NCI-H2107 treated with DMSO at 0.1 percent for 48 hours (cell line): ENCODE measurements around the gene AK9.

Experiments used
- DNase-seq: peaks from one replicate; lab custom pipeline; 2025; ENCODE audit not compliant: unreplicated experiment; lab: John Stamatoyannopoulos, UW

The AK9 gene

GRCh38 chr6:109696355-109696754 lies 5.4 kb upstream of the AK9 start:
- no peak for DNase-seq

GRCh38 chr6:109695468-109695867 lies 4.5 kb upstream of the AK9 start:
- no peak for DNase-seq

- no peak for DNase-seq
Measured at GRCh38 chr6:109693111-109693510, 2.1 kb upstream of the AK9 start.

- peak; percentile 73 for DNase-seq
Measured at GRCh38 chr6:109690373-109690736, 647 bp downstream of the AK9 start.

GRCh38 chr6:109687271-109687761 lies 3.7 kb downstream of the AK9 start:
- DNase-seq: no peak

GRCh38 chr6:109686566-109687265 lies 4.3 kb downstream of the AK9 start:
- DNase-seq: no peak

- DNase-seq: peak; percentile 39
Measured at GRCh38 chr6:109678661-109679505, 12.1 kb downstream of the AK9 start.

GRCh38 chr6:109678240-109678639 lies 12.8 kb downstream of the AK9 start:
- DNase-seq: no peak

GRCh38 chr6:109676724-109677123 lies 14.3 kb downstream of the AK9 start:
- no peak for DNase-seq

GRCh38 chr6:109672839-109673238 lies 18.2 kb downstream of the AK9 start:
- no peak for DNase-seq

- no peak for DNase-seq
Measured at GRCh38 chr6:109672175-109672574, 18.8 kb downstream of the AK9 start.

GRCh38 chr6:109671733-109672132 lies 19.3 kb downstream of the AK9 start:
- DNase-seq: no peak

GRCh38 chr6:109669811-109670210 lies 21.2 kb downstream of the AK9 start:
- DNase-seq: no peak

GRCh38 chr6:109662192-109662591 lies 28.8 kb downstream of the AK9 start:
- no peak for DNase-seq

- no peak for DNase-seq
Measured at GRCh38 chr6:109660526-109661320, 30.3 kb downstream of the AK9 start.

GRCh38 chr6:109655761-109656262 lies 35.2 kb downstream of the AK9 start:
- no peak for DNase-seq

- DNase-seq: no peak
Measured at GRCh38 chr6:109653264-109653663, 37.7 kb downstream of the AK9 start.

- no peak for DNase-seq
Measured at GRCh38 chr6:109644131-109644530, 46.9 kb downstream of the AK9 start.

- no peak for DNase-seq
Measured at GRCh38 chr6:109632405-109632804, 58.6 kb downstream of the AK9 start.

GRCh38 chr6:109631403-109631802 lies 59.6 kb downstream of the AK9 start:
- no peak for DNase-seq
